RKO (cell line): ENCODE measurements around the gene ACOX2.

Experiments used
- DNase-seq: peaks from one replicate; pipeline ENCODE4 v3.0.0-alpha.2; 2016; ENCODE audit warnings: low spot score

ACOX2 gene

DNA sequence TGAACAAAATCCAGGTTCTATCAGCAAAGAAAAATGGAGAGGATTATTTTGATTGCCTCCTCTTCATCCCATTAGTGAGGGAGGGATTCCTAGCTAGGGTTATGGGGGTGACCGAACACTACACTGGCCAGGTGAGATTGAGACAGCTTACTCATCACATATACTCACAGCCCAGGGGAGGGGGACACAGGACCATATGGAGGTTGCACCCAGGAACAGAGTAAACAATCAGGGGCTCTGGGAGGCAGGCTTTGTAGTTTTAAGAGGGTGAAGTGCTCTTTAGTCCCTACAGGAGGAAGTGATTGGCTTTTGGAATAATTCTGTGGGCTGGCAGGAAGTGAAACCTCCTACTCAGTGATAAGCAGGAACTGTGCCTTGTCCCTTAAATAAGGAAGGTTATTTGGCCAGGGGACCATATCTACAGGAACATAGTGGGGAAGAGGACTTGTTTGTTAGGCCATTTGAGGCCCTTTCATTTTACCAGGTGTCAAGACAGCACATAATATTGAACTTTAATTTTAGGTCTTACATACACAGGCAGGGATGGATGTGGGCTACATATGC, 62.6 kb downstream of the ACOX2 start:
- no peak for DNase-seq

DNA sequence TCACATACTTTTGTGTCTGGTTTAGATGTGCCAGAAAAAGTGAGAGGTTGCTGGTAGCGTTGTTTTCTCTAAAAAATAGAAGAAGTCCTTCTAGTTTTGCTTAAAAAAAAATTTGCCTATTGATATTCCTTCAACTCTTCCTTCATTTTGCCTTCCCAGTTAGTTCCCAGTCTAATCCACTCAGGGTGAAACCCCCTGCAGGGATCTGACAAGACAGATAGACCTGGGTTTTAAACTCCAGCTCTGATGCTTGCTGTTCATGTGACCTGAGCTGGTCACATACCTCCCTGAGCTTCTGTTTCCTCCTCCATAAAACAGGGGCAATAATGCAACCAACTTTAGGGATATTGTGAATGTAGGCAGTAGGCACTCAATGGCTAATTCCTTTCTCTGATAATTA, 63.7 kb downstream of the ACOX2 start:
- no peak for DNase-seq

DNA sequence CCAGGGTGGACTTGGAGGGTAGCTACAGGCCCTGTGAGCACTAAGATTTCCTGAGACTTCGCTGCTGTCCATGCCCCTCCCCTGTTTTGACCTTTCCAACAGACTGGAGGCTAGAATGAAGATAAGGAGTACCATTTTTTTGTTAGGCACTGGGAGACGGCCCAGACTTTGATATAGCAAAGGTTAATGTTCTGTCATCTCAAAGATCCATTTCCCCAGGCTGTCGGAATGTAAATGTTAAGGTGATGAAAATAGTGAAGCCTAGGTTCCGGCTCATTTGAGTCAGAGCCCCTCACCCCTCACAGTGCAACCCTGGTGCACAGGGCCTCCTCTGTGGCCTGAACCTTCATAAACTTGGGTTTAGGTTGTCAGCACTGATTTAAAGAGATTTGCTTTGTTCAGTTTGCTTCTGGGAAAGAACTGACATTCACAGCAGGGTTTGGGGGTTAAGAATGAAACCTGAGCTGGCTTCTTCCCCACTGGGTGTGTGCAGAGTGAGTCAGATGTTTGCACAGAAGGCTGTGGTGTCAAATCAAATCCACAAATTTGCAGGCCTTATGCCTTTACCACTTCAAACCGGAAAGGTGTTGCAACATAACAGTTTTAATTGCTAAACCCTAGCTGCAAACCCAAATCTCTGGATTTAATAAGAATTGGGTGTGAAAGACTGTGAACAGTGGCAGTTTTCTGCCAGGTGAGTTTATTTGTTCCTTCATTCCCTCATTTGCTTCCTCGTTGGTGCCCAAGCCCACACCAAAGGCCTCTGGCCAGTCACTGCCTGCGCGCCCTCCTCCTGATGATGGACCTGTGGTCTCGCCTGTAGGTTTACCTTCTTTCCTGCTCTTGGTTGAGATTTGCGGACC, 65.7 kb downstream of the ACOX2 start:
- DNase-seq = peak; percentile 59

DNA sequence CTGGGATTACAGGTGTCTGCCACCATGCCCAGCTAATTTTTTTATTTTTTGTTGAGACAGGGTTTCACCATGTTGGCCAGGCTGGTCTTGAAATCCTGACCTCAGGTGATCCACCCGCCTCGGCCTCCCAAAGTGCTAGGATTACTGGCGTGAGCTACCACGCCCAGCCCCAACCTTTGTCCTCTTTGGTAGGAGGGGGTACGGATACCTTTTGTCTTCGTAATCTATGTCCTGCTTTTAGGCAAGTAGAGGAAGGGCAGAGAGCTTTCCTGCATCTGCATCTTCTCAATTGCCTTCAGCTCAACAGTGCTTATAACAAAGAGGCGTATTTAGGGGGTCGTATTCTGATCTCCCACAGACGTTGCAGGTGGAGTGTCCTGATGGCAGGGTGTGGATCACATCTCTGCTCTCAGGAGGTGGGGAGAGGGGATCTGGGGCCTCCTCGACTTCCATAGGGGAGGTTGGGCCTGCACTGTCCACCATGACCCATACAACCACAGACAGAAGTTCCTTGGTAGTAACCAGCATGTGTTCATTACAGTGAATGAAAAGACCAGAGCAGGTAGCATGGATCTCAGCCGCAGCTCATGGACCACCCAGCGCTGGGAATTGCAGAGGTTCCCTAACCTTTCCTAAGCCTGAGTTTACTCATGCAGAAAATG, 66.5 kb downstream of the ACOX2 start:
- DNase-seq = no peak

DNA sequence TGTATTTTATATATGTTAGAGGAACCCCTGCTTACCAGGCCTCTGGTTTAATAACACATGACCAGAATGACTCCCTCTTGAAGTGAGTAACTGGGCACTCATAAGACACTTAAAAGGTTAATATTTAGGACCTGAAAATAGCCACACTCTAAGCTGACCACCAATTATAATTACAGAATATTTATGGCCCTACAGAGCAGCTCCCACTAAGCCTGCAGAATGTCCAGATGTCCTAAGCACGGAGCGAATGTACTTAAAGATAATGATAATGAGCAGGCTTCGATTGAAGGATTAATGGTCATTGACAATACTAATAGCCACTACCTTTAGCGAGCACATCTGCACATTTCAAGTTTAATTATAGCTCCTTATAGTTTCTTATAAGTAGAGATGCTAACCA, 67.9 kb downstream of the ACOX2 start:
- DNase-seq = no peak

DNA sequence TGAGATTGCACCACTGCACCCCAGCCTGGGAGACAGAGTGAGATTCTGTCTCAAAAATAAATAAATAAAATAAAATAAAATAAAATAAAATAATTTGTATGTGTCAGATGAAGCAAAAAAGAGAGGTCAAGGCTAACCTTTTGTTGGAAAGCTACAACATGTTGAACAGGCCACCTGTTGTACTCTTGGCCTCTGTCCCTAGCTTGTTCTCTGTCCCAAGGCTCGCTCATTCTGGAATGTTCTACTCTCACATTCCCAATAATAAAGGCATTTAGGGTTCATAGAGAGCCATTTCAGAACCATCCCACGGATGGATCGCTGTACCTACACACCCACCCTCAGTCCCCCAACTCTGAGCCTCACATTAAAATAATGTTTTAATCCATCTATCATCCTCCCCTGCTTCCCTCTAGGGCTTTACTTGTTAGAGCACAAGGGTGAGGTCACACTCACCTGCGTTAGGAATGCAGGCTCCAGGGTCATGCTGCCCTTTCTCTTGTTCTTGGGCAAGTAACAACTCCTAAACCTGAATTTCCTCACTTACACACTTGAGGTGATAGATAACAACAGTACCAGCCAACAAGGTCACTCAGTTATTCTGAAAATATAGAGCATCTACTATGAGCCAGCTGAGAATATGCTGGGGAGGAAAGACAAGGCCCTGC, 70.0 kb downstream of the ACOX2 start:
- no peak for DNase-seq

DNA sequence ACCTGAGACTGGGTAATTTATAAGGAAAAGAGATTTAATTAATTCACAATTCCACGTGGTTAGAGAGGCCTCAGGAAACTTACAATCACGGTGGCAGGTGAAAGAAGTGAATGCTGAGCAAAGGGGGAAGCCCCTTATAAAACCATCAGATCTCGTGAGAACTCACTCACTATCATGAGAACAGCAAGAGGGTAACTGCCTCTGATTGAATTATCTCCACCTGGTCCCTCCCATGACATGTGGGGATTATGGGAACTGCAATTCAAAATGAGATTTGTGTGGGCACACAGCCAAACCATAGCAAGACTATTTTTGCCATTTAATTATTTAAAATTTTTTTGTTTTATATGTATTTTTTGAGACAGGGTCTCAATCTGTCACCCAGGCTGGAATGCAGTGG, 72.1 kb downstream of the ACOX2 start:
- DNase-seq = no peak

DNA sequence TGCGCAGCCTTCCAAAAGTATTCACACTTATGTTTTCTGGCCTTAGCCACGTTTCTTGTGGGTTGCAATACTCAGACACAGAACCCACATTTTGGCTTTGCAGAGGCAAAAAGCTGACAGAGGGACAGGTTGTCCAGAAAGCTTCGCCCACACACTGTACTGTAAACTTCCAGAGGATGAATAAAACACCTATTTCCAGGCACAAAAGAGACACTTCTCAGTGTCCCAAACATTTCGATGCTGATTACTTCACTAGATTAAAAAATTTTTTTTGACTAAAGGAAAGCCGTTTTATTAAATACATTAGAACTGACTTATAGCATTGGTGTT, 73.1 kb downstream of the ACOX2 start:
- no peak for DNase-seq

DNA sequence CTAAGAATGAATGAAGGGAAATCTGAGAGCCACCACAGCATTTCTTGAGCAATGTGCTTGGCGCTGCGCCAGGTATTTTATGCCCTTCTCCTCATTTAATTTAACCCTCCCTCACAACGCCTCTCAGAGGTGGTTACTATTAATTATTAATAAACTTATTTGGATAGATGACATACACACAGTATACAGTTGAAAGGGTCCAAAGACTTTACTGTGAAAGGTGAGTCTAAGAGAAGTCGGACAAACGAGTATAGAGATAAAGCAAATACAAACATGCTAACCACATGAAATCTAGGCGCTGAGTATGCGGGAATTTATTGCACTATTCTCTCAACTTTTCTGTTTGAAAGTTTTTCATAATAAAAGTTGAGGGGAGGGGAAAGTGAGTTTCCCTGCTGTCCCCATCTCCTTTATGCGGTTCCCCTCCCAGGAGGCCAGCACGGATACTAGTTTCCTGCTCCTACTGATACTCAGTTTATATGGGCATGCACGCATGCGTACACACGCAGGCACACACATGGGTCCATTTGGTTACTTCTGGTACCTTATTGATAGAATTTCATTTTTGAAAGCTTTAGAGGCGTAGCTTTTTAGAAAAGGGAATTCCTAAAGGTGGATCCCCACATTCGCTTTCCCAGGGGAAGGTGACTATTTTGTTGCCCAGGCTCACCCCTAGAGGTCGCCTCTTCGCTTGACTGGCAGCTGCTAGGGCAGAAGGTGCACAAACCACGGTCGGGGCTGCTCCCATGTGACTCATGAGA, 73.6 kb downstream of the ACOX2 start:
- DNase-seq = peak; percentile 92

DNA sequence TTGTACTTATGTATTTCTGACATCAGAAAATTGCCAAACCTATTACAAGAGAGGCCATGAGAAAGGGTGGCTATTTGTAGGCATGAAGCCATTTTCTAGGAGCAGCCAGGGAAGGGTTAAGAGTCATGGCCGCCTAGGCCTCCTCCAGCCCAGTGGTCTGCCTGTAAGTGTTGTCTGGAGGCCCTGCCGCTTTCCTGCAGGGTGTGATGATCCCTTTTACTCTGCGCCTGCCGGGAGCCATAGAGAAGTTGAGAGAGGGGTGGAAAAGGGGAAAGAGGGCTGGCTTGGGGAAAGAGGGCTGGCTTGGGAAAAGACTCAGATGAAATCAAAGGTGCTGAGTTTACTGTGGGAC, 74.2 kb downstream of the ACOX2 start:
- no peak for DNase-seq

DNA sequence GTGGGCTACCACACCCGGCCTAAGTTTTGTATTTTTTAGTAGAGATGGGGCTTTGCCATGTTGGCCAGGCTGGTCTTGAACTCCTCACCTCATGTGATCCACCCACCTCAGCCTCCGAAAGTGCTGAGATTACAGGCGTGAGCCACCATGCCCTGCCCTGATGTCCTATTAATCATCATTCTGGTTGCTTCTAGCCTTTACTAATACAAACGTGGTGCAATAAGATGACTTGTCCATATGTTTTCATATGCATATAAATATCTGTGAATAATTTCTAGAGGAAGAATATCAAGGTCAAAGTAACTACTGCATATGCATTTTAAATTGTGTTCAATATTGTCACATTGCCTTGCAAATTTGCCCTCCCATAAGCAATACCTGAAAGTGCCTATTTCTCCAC, 77.8 kb downstream of the ACOX2 start:
- DNase-seq = peak; percentile 39
